ENCODE data around the gene AJAP1.

DNA sequence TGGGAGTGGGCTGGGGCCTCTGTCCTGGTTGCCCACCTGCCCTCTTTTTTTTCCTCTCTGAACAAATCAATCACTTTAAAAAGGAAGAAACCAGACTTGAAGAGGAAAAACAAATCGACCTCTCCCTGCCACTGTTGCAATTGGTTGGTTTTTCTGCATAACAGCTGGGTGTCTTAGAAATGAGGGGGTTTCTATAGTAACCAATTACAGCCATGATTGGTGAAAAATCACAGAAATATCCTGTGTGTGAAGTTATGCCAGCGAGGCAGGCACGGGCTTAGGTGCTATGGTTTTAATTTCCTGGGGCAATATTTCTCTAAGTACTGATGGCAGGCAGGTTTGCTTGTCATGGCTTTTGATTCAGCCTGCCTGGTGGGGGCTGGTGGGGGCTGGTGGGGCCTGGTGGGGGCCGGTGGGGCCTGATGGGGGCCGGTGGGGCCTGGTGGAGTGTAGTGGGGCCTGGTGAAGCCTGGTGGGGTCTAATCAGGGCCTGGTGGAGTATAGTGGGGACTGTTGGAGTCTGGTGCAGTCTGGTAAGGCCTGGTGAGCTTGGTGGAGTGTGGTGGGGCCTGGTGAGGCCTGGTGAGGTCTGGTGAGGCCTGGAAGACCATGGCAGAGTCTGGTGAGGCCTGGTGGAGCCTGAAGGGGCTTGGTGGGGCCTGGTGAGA is 54.6 kb downstream of the AJAP1 start:
- TF ChIP-seq, protein P1, sequence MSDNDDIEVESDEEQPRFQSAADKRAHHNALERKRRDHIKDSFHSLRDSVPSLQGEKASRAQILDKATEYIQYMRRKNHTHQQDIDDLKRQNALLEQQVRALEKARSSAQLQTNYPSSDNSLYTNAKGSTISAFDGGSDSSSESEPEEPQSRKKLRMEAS (IDR thresholded peaks at IDR 0.05) = no peak
- TF ChIP-seq RAD21 (IDR thresholded peaks at IDR 0.05; ENCODE audit: low read depth) = no peak
- TF ChIP-seq, protein P2, sequence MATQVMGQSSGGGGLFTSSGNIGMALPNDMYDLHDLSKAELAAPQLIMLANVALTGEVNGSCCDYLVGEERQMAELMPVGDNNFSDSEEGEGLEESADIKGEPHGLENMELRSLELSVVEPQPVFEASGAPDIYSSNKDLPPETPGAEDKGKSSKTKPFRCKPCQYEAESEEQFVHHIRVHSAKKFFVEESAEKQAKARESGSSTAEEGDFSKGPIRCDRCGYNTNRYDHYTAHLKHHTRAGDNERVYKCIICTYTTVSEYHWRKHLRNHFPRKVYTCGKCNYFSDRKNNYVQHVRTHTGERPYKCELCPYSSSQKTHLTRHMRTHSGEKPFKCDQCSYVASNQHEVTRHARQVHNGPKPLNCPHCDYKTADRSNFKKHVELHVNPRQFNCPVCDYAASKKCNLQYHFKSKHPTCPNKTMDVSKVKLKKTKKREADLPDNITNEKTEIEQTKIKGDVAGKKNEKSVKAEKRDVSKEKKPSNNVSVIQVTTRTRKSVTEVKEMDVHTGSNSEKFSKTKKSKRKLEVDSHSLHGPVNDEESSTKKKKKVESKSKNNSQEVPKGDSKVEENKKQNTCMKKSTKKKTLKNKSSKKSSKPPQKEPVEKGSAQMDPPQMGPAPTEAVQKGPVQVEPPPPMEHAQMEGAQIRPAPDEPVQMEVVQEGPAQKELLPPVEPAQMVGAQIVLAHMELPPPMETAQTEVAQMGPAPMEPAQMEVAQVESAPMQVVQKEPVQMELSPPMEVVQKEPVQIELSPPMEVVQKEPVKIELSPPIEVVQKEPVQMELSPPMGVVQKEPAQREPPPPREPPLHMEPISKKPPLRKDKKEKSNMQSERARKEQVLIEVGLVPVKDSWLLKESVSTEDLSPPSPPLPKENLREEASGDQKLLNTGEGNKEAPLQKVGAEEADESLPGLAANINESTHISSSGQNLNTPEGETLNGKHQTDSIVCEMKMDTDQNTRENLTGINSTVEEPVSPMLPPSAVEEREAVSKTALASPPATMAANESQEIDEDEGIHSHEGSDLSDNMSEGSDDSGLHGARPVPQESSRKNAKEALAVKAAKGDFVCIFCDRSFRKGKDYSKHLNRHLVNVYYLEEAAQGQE (IDR thresholded peaks at IDR 0.05; ENCODE audit: low read depth) = no peak

Data from Ishikawa (cell line).